SU-DHL-6 (cell line): Measurements from ENCODE around the gene ZIC4.

Source experiments
- H2AFZ ChIP-seq: fragments of 200-600 bp; sonication (generic); 2 replicates; pipeline ENCODE4 v1.6.1; 2014; ENCODE audit warnings: low read depth, mild to moderate bottlenecking, moderate library complexity, mixed read lengths, antibody characterized with exemption, low read length; ENCODE audit not compliant: severe bottlenecking
- H3F3A ChIP-seq: fragments of 200-600 bp; shearing (Covaris generic); 2 replicates; pipeline ENCODE4 v1.6.0; 2016; ENCODE audit warnings: antibody characterized with exemption, mild to moderate bottlenecking; ENCODE audit not compliant: insufficient read depth
- H3K27ac ChIP-seq: fragments of 200-600 bp; sonication (generic); 2 replicates; pipeline ENCODE4 v1.5.1; 2016; ENCODE audit warnings: low read depth, mild to moderate bottlenecking, low read length, moderate library complexity, mixed read lengths
- H3K27me3 ChIP-seq: fragments of 200-600 bp; sonication (generic), shearing (Covaris generic); 2 replicates; pipeline ENCODE4 v1.6.0; 2014; ENCODE audit warnings: mild to moderate bottlenecking, low read length
- H3K36me3 ChIP-seq: fragments of 200-600 bp; sonication (generic); 2 replicates; pipeline ENCODE4 v1.6.1; 2014; ENCODE audit warnings: mild to moderate bottlenecking, low read length, mixed read lengths
- H3K4me2 ChIP-seq: fragments of 300-600, 200-600 bp; shearing (Covaris generic), sonication (generic); 2 replicates; pipeline ENCODE4 v1.6.0; 2014; ENCODE audit warnings: low read length, low read depth, mild to moderate bottlenecking; ENCODE audit not compliant: poor library complexity, severe bottlenecking
- H3K4me3 ChIP-seq: fragments of 200-600 bp; sonication (generic); 2 replicates; pipeline ENCODE4 v1.5.1; 2014; ENCODE audit warnings: antibody characterized with exemption, low read length, mild to moderate bottlenecking, mixed read lengths; ENCODE audit not compliant: insufficient read depth, poor library complexity, severe bottlenecking
- H3K79me2 ChIP-seq: fragments of 200-600 bp; sonication (generic); 2 replicates; pipeline ENCODE4 v1.6.1; 2014; ENCODE audit warnings: mild to moderate bottlenecking, low read length, moderate library complexity; ENCODE audit not compliant: insufficient read depth
- H3K9ac ChIP-seq: fragments of 200-600 bp; sonication (generic); 2 replicates; pipeline ENCODE4 v1.7.0; 2014; ENCODE audit warnings: mild to moderate bottlenecking, low read length
- H3K9me2 ChIP-seq: fragments of 200-600 bp; sonication (generic); replicated peaks from 2 replicates; pipeline ENCODE4 v1.6.1; 2014; ENCODE audit warnings: low read length; ENCODE audit not compliant: insufficient read depth
- H3K9me3 ChIP-seq: fragments of 200-600 bp; sonication (generic); 2 replicates; pipeline ENCODE4 v1.6.1; 2014; ENCODE audit warnings: low read length, mixed read lengths; ENCODE audit not compliant: insufficient read depth
- H4K20me1 ChIP-seq: fragments of 200-600 bp; sonication (generic); 2 replicates; pipeline ENCODE4 v1.6.1; 2014; ENCODE audit warnings: low read depth, mild to moderate bottlenecking, antibody characterized with exemption, low read length, moderate library complexity, mixed read lengths
- CTCF ChIP-seq: fragments of 200-600 bp; sonication (generic); IDR thresholded peaks from one replicate; pipeline ENCODE4 v1.5.1; 2017; ENCODE audit warnings: antibody characterized with exemption, mild to moderate bottlenecking, low read length, moderate library complexity; ENCODE audit not compliant: insufficient read depth, poor library complexity, severe bottlenecking
- EZH2phosphoT487 ChIP-seq: fragments of 200-600 bp; sonication (generic), shearing (Covaris generic); conservative IDR thresholded peaks from 2 replicates; pipeline ENCODE4 v1.6.1; 2018; ENCODE audit warnings: mild to moderate bottlenecking, antibody characterized with exemption, low read length, moderate library complexity, mixed read lengths

The ZIC4 gene

GRCh38 chr3:147414390-147415138 lies 8.2 kb upstream of the ZIC4 start:
- H3K4me3 ChIP-seq, result no peak overlapping the region
- no peaks in the 10 kb centered on the region for H4K20me1 ChIP-seq
- no peaks in the 10 kb centered on the region for H3K9me3 ChIP-seq
- no peak overlapping the region for H3K4me2 ChIP-seq
- H3K27me3 ChIP-seq, result no peaks in the 10 kb centered on the region
- H3K9ac ChIP-seq, result no peak overlapping the region
- no peak overlapping the region for H3K27ac ChIP-seq
- no peaks in the 10 kb centered on the region for H3K9me2 ChIP-seq
- no peak overlapping the region for H2AFZ ChIP-seq
- TF ChIP-seq EZH2phosphoT487, result no peak
- TF ChIP-seq CTCF, result no peak
- no peaks in the 10 kb centered on the region for H3K36me3 ChIP-seq
- no peaks in the 10 kb centered on the region for H3K79me2 ChIP-seq
- no peaks in the 10 kb centered on the region for H3F3A ChIP-seq

- H3F3A ChIP-seq, result no peaks in the 10 kb centered on the region
- H4K20me1 ChIP-seq, result no peaks in the 10 kb centered on the region
- TF ChIP-seq CTCF (no peak), EZH2phosphoT487 (no peak)
- no peaks in the 10 kb centered on the region for H3K9me3 ChIP-seq
- H3K36me3 ChIP-seq, result no peaks in the 10 kb centered on the region
- H3K9ac ChIP-seq, result no peak overlapping the region
- H3K4me3 ChIP-seq, result no peak overlapping the region
- no peak overlapping the region for H2AFZ ChIP-seq
- H3K79me2 ChIP-seq, result no peaks in the 10 kb centered on the region
- no peak overlapping the region for H3K4me2 ChIP-seq
- no peaks in the 10 kb centered on the region for H3K9me2 ChIP-seq
- H3K27me3 ChIP-seq, result no peaks in the 10 kb centered on the region
- H3K27ac ChIP-seq, result no peak overlapping the region
Measured at GRCh38 chr3:147413686-147414389, 7.5 kb upstream of the ZIC4 start.

GRCh38 chr3:147412917-147413685 lies 6.8 kb upstream of the ZIC4 start:
- TF ChIP-seq EZH2phosphoT487 (no peak), CTCF (no peak)
- no peaks in the 10 kb centered on the region for H4K20me1 ChIP-seq
- no peaks in the 10 kb centered on the region for H3K9me2 ChIP-seq
- H3K79me2 ChIP-seq, result no peaks in the 10 kb centered on the region
- no peaks in the 10 kb centered on the region for H3K9me3 ChIP-seq
- no peaks in the 10 kb centered on the region for H3K27me3 ChIP-seq
- no peaks in the 10 kb centered on the region for H3F3A ChIP-seq
- H3K4me2 ChIP-seq, result no peak overlapping the region
- no peaks in the 10 kb centered on the region for H3K36me3 ChIP-seq
- H3K4me3 ChIP-seq, result no peak overlapping the region
- H2AFZ ChIP-seq, result no peak overlapping the region
- no peak overlapping the region for H3K9ac ChIP-seq
- H3K27ac ChIP-seq, result no peak overlapping the region
